Breast epithelium (tissue), 3 donors: ENCODE measurements around the gene CYYR1.

ENCODE experiments used
- POLR2A ChIP-seq: fragments of 450-650 bp; IDR thresholded peaks from one replicate; pipeline ENCODE4 v1.6.1; 2016; ENCODE audit warnings: antibody characterized with exemption, mild to moderate bottlenecking, moderate library complexity
- POLR2AphosphoS5 ChIP-seq, 3 donors: sonication (generic); formaldehyde crosslinking; IDR thresholded peaks; one replicate each; pipeline ENCODE4 v1.6.1; 2017; ENCODE audit warnings: antibody characterized with exemption in 3 of 3
- TF ChIP-seq, protein P1 (sequence below), 3 donors: fragments of 450-650 bp; IDR thresholded peaks; one replicate each; pipeline ENCODE4 v1.5.1; 2016 to 2017; ENCODE audit warnings: antibody characterized with exemption in 3 of 3, mild to moderate bottlenecking in 3 of 3, moderate library complexity in 3 of 3

DNA sequence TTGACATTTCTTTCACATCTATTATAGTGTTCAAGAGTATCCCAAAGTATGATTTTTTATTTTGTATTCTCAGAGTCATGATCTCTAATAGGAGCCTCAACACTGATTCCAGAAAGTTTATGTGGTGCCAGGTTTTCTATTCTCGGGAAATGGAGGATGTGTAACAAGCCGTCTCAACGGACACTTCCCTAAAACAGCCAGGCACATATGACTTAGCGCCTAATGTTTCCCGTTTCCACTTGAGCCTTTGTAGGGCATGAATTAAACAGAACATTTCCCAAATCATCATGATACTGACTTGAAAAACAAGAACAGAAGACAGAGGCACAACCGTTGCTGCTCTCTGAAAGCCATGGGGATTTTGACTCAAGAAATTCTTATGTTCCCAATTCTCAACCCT lies 8.0 kb downstream of the CYYR1 start:
- TF ChIP-seq POLR2A (no peak), POLR2AphosphoS5 (IDR thresholded peaks at IDR 0.05) (no peak)
- TF ChIP-seq, protein P1, sequence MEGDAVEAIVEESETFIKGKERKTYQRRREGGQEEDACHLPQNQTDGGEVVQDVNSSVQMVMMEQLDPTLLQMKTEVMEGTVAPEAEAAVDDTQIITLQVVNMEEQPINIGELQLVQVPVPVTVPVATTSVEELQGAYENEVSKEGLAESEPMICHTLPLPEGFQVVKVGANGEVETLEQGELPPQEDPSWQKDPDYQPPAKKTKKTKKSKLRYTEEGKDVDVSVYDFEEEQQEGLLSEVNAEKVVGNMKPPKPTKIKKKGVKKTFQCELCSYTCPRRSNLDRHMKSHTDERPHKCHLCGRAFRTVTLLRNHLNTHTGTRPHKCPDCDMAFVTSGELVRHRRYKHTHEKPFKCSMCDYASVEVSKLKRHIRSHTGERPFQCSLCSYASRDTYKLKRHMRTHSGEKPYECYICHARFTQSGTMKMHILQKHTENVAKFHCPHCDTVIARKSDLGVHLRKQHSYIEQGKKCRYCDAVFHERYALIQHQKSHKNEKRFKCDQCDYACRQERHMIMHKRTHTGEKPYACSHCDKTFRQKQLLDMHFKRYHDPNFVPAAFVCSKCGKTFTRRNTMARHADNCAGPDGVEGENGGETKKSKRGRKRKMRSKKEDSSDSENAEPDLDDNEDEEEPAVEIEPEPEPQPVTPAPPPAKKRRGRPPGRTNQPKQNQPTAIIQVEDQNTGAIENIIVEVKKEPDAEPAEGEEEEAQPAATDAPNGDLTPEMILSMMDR (IDR thresholded peaks at IDR 0.05), result no peak
